ENCODE data around the gene FABP3. TPM values are rescaled to one million over a fixed set of nuclear protein-coding genes. Genes with fewer than 3 reads are reported as not detected.

Gene FABP3
- not detected for polyA plus RNA-seq

DNA sequence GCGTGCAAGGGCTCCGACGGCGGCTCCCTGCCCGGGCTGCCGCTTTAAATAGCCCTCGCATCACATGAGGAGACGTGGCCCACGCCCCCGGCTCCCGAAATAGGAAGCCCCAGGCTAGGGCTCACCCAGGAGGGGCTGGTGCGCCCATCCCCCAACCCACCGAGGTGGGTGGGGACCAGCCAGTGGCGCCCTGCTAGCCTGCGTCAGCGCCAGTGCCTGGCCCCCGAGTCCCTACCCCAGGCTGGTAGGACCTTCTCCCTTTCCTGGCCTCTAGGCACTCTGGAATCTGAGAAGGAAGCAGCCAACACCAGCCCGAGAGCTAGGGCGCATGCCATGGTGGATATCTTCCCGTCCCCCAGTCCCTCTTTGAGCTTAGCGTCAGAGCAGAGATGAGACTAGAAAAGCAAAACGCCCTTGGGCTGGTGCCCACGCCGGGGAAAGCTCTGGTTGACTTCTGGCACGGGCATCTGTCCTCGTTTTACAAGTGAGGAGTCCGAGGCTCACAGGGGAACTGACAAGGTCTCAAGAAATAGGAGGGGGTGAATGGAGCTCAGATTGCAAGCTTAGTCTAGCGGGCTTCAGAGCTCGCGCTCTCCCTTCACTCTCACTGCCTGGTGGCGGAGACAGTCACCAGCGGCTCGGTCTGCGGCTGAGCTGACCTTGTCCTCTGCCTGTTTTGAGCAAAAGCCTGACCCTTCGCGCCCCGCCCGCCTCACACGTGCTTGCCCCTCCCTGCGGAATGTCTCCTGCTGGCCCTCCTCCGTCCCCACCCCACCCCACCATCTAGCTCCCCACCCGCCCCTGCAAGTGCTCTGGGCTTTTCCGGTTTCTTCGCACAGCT lies at the start of gene FABP3:
TSS of gene FABP3 (minus strand) at position 21 of the 841 bp plus-strand sequence. CDS start 62 bp downstream, outside the sequence.
- H3K27me3 Mint-ChIP-seq, result peaks cover 14% of the 10 kb centered on the region
- H3K36me3 Mint-ChIP-seq, result peaks cover 2% of the 10 kb centered on the region
- H3K4me1 Mint-ChIP-seq, result peaks cover 0 to 7% (median 6%) of the 10 kb centered on the region in 3 donors
- H3K9me3 Mint-ChIP-seq, result no peaks in the 10 kb centered on the region
- no peak within 1 kb of the TSS for H3K27ac Mint-ChIP-seq
- peak within 1 kb of the TSS in 3 of 4 donors; percentile 74 to 95 (median 84) for H3K4me3 Mint-ChIP-seq

DNA sequence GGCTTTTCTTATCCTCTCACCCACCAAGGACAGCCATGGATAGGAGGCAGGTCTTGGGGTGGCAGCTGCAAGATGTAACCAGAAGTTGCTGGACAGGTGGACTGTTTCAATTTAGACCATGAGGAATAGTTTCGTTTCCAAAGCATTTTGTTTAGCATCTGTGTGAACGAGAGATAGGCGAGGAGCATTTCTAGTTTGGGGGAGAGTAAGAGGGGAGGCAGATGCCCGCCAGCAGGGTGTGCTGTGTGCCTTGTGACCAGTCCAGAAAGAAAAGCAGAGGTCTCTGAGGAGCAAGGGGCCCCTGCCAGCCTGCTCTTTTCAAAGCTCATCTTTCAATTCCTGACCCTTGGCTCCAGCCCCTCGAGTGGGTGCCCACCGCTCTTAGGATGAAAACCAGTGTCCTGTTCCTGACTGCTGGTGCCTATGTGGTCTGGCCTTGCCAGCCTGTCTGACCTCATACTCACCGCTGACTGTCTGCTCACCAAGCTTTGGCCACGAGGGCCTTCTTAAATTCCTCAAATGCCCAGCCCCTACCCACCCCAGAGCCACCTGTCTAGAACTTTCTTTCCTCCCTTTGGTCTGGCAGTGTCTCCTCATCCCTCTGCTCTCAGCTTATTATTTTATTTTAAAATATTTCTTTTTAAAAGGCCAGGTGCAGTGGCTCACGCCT lies 48.6 kb upstream of the FABP3 start:
- H3K27ac Mint-ChIP-seq, result no peak overlapping the region
- H3K4me1 Mint-ChIP-seq, result peaks cover 16 to 18% (median 17%) of the 10 kb centered on the region in 3 donors
- H3K36me3 Mint-ChIP-seq, result no peaks in the 10 kb centered on the region
- no peak overlapping the region for H3K4me3 Mint-ChIP-seq
- H3K27me3 Mint-ChIP-seq, result peaks cover 2% of the 10 kb centered on the region
- H3K9me3 Mint-ChIP-seq, result no peaks in the 10 kb centered on the region

- peaks cover 6% of the 10 kb centered on the region for H3K27me3 Mint-ChIP-seq
- no peak overlapping the region for H3K27ac Mint-ChIP-seq
- no peaks in the 10 kb centered on the region for H3K9me3 Mint-ChIP-seq
- peaks cover 16 to 18% (median 17%) of the 10 kb centered on the region in 3 donors for H3K4me1 Mint-ChIP-seq
- H3K4me3 Mint-ChIP-seq, result no peak overlapping the region
- H3K36me3 Mint-ChIP-seq, result no peaks in the 10 kb centered on the region
Observed at GRCh38 chr1:31420716-31421115, 47.8 kb upstream of the FABP3 start.

- H3K4me3 Mint-ChIP-seq, result no peak overlapping the region
- no peaks in the 10 kb centered on the region for H3K9me3 Mint-ChIP-seq
- no peak overlapping the region for H3K27ac Mint-ChIP-seq
- H3K36me3 Mint-ChIP-seq, result no peaks in the 10 kb centered on the region
- H3K27me3 Mint-ChIP-seq, result peaks cover 9% of the 10 kb centered on the region
- H3K4me1 Mint-ChIP-seq, result peaks cover 13 to 15% (median 13%) of the 10 kb centered on the region in 3 donors
Observed at GRCh38 chr1:31418626-31419323, 45.9 kb upstream of the FABP3 start.

DNA sequence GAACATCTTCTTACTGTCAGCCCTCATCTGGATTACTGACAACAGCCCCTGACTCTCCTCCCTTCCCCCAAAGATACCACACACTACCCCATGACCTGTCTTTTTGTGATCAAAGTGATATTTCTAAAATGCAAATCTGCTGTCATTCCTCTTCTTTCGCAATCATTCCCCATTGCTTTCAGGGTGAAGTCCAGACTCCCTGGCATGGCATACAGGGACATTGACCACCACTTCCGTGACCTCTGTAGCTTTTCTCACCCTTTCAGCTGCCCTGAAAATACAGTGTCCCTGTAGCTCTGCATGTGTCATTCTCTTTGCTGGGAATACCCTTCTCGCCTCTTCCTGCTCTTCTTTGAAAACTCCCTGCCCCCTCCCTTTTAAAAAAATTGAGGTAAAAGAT lies 44.3 kb upstream of the FABP3 start:
- peaks cover 16% of the 10 kb centered on the region for H3K27me3 Mint-ChIP-seq
- no peaks in the 10 kb centered on the region for H3K36me3 Mint-ChIP-seq
- H3K27ac Mint-ChIP-seq, result no peak overlapping the region
- peaks cover 0 to 6% (median 5%) of the 10 kb centered on the region in 3 donors for H3K4me1 Mint-ChIP-seq
- no peak overlapping the region for H3K4me3 Mint-ChIP-seq
- no peaks in the 10 kb centered on the region for H3K9me3 Mint-ChIP-seq

- H3K27ac Mint-ChIP-seq, result no peak overlapping the region
- peaks cover 20% of the 10 kb centered on the region for H3K27me3 Mint-ChIP-seq
- no peaks in the 10 kb centered on the region for H3K36me3 Mint-ChIP-seq
- peak overlapping the region in 1 of 4 donors; percentile 36 for H3K4me3 Mint-ChIP-seq
- no peaks in the 10 kb centered on the region for H3K9me3 Mint-ChIP-seq
- peaks cover 0 to 6% (median 5%) of the 10 kb centered on the region in 3 donors for H3K4me1 Mint-ChIP-seq
Observed at GRCh38 chr1:31416101-31416736, 43.3 kb upstream of the FABP3 start.

- Mint-ChIP-seq H3K27me3 (peaks cover 25% of the 10 kb centered on the region), H3K9me3 (no peaks in the 10 kb centered on the region), H3K4me3 (peak overlapping the region in 2 of 4 donors; percentile 35 to 36), H3K4me1 (peaks cover 0 to 6% (median 5%) of the 10 kb centered on the region in 3 donors), H3K27ac (no peak overlapping the region), H3K36me3 (peaks cover 2% of the 10 kb centered on the region)
Observed at GRCh38 chr1:31415658-31416057, 42.8 kb upstream of the FABP3 start.

DNA sequence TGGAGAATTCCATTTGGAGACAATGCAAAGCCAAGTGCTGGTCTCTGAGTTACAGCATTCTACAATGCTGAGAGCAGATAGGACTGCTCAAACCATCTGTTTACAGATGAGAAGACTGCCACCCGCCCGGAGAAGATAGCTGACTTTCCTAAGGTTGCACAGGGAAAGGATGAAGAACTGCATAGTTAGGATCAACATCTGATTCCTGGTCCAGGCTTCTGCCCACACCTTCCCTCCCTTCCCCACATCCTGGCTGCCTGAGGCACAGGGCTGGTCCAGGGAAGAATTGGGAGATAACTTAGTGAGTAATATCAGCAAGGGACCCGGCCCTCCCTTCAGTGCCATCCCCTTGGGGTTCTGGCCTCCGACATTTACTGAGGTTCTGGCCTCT lies 42.1 kb upstream of the FABP3 start:
- Mint-ChIP-seq H3K9me3 (no peaks in the 10 kb centered on the region), H3K36me3 (peaks cover 2% of the 10 kb centered on the region), H3K27me3 (peaks cover 29% of the 10 kb centered on the region), H3K4me1 (peaks cover 0 to 6% (median 5%) of the 10 kb centered on the region in 3 donors), H3K4me3 (peak overlapping the region in 2 of 4 donors; percentile 18 to 36), H3K27ac (no peak overlapping the region)

DNA sequence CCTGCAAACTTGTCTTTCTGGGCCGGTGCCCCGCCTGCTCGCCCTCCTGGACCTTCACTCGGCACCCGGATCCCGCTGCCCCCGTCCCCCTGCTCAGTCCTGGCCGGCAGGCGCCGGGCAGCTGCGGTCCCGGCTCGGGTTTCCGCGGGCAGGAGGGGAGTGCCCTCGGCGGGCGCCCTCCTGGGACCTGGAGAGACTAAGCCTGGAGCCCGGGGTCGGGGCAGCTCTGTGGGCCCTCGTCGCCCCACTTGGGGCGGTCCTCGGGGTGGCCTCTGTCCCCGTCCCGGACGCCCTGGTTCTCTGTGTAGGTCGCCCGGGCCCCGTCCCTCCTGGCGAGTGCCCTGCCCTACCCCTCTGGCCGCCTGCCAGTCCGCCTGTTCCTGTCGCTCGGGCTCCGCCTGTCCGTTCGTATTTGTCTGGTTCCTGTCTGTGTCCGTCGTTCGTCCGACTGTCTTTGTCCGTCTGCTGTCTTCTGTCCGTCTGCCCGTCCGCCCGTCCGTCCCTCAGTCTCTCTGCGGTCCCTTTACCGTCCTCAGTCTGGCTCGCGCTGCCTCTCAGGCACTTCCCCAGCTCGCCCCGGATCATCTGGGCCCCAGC lies 40.6 kb upstream of the FABP3 start:
- no peak overlapping the region for H3K27ac Mint-ChIP-seq
- H3K27me3 Mint-ChIP-seq, result peaks cover 37% of the 10 kb centered on the region
- peak overlapping the region; percentile 54 to 90 (median 88) for H3K4me3 Mint-ChIP-seq
- H3K36me3 Mint-ChIP-seq, result peaks cover 2% of the 10 kb centered on the region
- peaks cover 0 to 6% (median 5%) of the 10 kb centered on the region in 3 donors for H3K4me1 Mint-ChIP-seq
- H3K9me3 Mint-ChIP-seq, result no peaks in the 10 kb centered on the region

DNA sequence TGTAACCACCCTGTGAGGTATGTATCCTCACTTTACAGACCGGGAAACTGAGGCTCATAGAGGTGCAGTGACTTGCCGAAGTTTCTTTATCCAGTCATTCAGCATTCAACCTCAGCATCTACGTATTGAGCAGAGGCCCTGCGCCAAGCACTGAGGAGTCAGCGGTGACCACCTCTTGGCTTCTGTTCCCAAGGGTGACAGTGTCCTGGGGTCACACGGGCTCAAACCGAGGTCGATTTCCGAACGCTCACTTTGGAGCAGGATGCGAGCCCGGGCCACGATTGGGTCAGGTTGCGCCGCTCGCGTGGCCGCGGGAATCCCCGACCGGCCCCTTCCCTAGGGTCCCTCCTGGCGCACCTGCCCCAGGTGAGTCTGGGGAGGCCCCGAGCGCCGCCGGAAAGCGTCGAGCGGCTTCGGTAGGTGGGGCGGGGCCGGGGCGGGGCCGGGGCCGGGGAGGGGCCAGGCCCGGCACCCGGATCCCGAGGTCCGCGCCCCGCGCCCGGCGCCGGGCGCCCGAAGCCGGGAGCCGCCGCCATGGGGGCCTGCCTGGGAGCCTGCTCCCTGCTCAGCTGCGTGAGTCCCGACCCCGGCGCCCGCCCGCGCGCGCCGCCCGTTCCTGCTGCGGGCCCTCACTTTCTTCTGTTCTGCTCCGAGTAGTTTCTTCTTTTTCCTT lies 40.0 kb upstream of the FABP3 start, which contains the start of gene SERINC2:
TSS of gene SERINC2 (plus strand) at position 482 of the 673 bp plus-strand sequence. CDS start at position 535, 53 bp downstream.
- H3K9me3 Mint-ChIP-seq, result no peaks in the 10 kb centered on the region
- H3K36me3 Mint-ChIP-seq, result peaks cover 2% of the 10 kb centered on the region
- H3K4me1 Mint-ChIP-seq, result peaks cover 0 to 6% (median 6%) of the 10 kb centered on the region in 3 donors
- peak within 1 kb of the TSS in 1 of 3 donors; percentile 81 for H3K27ac Mint-ChIP-seq
- peak within 1 kb of the TSS; percentile 85 to 90 (median 88) for H3K4me3 Mint-ChIP-seq
- peaks cover 37% of the 10 kb centered on the region for H3K27me3 Mint-ChIP-seq

DNA sequence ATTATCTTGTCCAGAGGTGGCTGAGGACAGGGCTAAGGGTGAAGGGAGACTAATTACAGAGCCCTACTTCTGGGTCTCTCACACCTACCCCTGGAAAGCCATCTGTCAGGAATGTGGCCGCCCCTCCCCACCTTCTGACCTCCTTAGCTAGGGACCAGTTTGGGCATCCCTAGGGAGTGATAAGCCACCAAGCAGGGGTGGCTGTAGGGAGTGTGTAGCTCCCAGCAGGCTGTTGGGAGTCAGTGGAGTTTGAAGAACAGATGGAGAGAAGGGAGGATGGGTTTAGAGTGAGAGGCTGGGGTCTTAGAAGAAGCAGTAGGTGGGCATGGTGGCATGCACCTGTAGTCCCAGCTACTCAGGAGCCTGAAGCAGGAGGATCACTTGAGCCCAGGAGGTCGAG lies 39.3 kb upstream of the FABP3 start:
- peak overlapping the region in 1 of 3 donors; percentile 81 for H3K27ac Mint-ChIP-seq
- no peaks in the 10 kb centered on the region for H3K9me3 Mint-ChIP-seq
- peak overlapping the region; percentile 70 to 89 (median 86) for H3K4me3 Mint-ChIP-seq
- H3K27me3 Mint-ChIP-seq, result peaks cover 38% of the 10 kb centered on the region
- H3K4me1 Mint-ChIP-seq, result peaks cover 0 to 6% (median 6%) of the 10 kb centered on the region in 3 donors
- H3K36me3 Mint-ChIP-seq, result peaks cover 2% of the 10 kb centered on the region

- Mint-ChIP-seq H3K9me3 (no peaks in the 10 kb centered on the region), H3K4me1 (peaks cover 0 to 6% (median 6%) of the 10 kb centered on the region in 3 donors), H3K36me3 (peaks cover 2% of the 10 kb centered on the region), H3K4me3 (peak overlapping the region in 3 of 4 donors; percentile 18 to 70 (median 50)), H3K27ac (no peak overlapping the region), H3K27me3 (peaks cover 35% of the 10 kb centered on the region)
Observed at GRCh38 chr1:31410871-31411270, 38.0 kb upstream of the FABP3 start.

DNA sequence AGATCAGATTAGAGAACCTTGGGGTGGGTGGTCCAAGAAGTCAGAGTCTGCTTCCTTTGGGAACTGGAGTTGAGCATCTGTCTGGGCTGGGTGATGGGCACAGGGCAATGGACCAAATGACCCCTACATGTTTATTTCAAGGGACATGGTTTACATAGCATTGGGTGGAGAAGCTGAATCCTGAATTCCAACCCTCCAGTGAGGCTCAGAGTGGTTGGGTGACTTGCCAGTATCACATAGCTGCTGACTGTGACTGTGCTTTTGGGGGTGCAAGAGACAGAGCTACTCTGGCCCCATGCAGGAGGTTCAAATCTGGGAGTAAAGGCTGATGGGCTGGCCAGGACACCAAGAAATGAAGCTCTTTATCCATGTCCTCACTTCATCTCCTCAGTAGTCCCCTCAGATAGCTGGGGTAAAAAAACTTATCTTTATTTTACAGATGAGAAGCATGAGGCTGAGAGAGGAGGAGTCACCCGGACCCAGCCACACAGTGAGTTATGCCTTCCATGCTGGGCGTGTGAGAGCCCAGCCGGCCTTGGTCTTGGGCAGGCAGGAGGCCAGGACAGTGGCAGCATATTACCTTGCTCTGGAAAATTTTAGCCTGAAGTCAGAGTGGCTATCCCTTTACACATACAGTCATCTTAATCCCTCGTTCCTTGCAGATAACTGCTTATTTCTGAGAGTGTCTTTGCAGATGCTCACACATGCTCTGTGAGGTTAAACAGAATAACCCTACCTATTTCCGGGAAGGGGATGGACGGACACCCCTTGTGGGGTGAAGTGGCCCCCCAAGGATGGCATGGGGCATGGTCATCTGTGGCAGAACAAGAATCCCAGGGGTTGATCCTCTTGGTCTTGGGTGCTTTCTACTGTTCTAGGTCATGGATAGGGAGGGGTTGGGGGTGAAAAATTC lies 37.3 kb upstream of the FABP3 start:
- Mint-ChIP-seq H3K9me3 (no peaks in the 10 kb centered on the region), H3K36me3 (peaks cover 2% of the 10 kb centered on the region), H3K4me1 (peaks cover 0 to 6% (median 6%) of the 10 kb centered on the region in 3 donors), H3K27me3 (peaks cover 35% of the 10 kb centered on the region), H3K4me3 (peak overlapping the region in 3 of 4 donors; percentile 18 to 70 (median 50)), H3K27ac (no peak overlapping the region)

Measured in IgD-negative memory B cell (primary cell).